Caco-2 (cell line): ENCODE results near the gene SGMS2. TPM values are rescaled to one million over a fixed set of nuclear protein-coding genes. Genes with fewer than 3 reads are reported as not detected.

Source experiments
- Bru-seq: library from RNA; stranded (reverse); fragments of 400-500 nt; gene quantifications from one replicate; lab custom pipeline; 2021; lab: Mats Ljungman, UMichigan
- BruChase-seq, 2 experiments: library from RNA; stranded (reverse); fragments of 400-500 nt; gene quantifications; one replicate each; lab custom pipeline; 2021; lab: Mats Ljungman, UMichigan
- BruUV-seq: library from RNA; stranded (reverse); fragments of 400-500 nt; replicated peaks from 2 replicates; lab custom pipeline; 2021; lab: Mats Ljungman, UMichigan
- CTCF ChIA-PET: fragments of 300-600 bp; sonication (Branson Sonifier 250); formaldehyde crosslinking; loops from one replicate; lab custom pipeline; 2022; ENCODE audit warnings: antibody characterized with exemption; lab: Charles Lee
- POLR2A ChIA-PET: fragments of 300-600 bp; sonication (Branson Sonifier 250); formaldehyde crosslinking; loops from one replicate; lab custom pipeline; 2022; ENCODE audit warnings: antibody characterized with exemption; lab: Charles Lee
- DNase-seq, 2 experiments: peaks; one replicate each; pipeline versions ENCODE4 v3.0.0 to v3.0.0-alpha.2; 2020 to 2022
- H3K27me3 ChIP-seq: replicated peaks from 2 replicates; pipeline ENCODE4 v1.6.0; 2011; ENCODE audit warnings: low read length; ENCODE audit not compliant: control insufficient read depth, insufficient read depth
- H3K36me3 ChIP-seq: 2 replicates; pipeline ENCODE4 v1.5.1; 2011; ENCODE audit warnings: low read length; ENCODE audit not compliant: control insufficient read depth, insufficient read depth
- H3K4me1 ChIP-seq: fragments of 250-450 bp; sonication (Bioruptor Pico); 2 replicates; pipeline ENCODE4 v1.5.1; 2020; ENCODE audit warnings: mild to moderate bottlenecking
- H3K4me3 ChIP-seq: 2 replicates; pipeline ENCODE4 v1.5.1; 2011; ENCODE audit warnings: low read depth, mild to moderate bottlenecking, control low read depth, low read length
- H3K9me3 ChIP-seq: fragments of 250-450 bp; sonication (Bioruptor Pico); 2 replicates; pipeline ENCODE4 v1.5.1; 2020; ENCODE audit warnings: mild to moderate bottlenecking, moderate library complexity
- H3K27ac Mint-ChIP-seq: one replicate; pipeline ENCODE4 v1.8.0; 2022; ENCODE audit warnings: mixed read lengths; ENCODE audit not compliant: unreplicated experiment
- H3K27me3 Mint-ChIP-seq: one replicate; pipeline ENCODE4 v1.8.0; 2022; ENCODE audit warnings: mixed read lengths; ENCODE audit not compliant: insufficient read depth, unreplicated experiment
- H3K36me3 Mint-ChIP-seq: one replicate; pipeline ENCODE4 v1.8.0; 2022; ENCODE audit warnings: mild to moderate bottlenecking, mixed read lengths; ENCODE audit not compliant: insufficient read depth, unreplicated experiment
- H3K4me1 Mint-ChIP-seq: one replicate; pipeline ENCODE4 v1.8.0; 2022; ENCODE audit warnings: low read depth, mixed read lengths; ENCODE audit not compliant: unreplicated experiment
- H3K4me3 Mint-ChIP-seq: one replicate; pipeline ENCODE4 v1.8.0; 2022; ENCODE audit warnings: mild to moderate bottlenecking, moderate library complexity, mixed read lengths; ENCODE audit not compliant: unreplicated experiment
- H3K9me3 Mint-ChIP-seq: one replicate; pipeline ENCODE4 v1.8.0; 2022; ENCODE audit warnings: mixed read lengths; ENCODE audit not compliant: unreplicated experiment
- intact Hi-C: fragments of 100-400 bp; cut with micrococcal nuclease; formaldehyde crosslinking; loops from one replicate; pipeline ENCODE4 v1.10.0; 2022; ENCODE audit not compliant: unreplicated experiment
- long read RNA-seq: library from polyadenylated mRNA; stranded (forward); transcript quantifications from one replicate; pipeline ENCODE4 v2.0.0, GENCODE V29; 2022
- total RNA-seq: library from RNA; stranded (reverse); gene quantifications from 2 replicates; pipeline ENCODE4 v1.2.3, GENCODE V29; 2022
- TF ChIP-seq, protein P1 (sequence below), 2 experiments: fragments of 200-600 bp in 1 of 2; IDR thresholded peaks; 1 replicate in 1 of 2; 2 replicates in 1 of 2; pipeline versions ENCODE4 v1.5.1 to v1.8.0; 2011 to 2022; ENCODE audit warnings: antibody characterized with exemption in 1 of 2, control low read depth in 1 of 2, inconsistent platforms in 1 of 2, low read depth in 1 of 2, low read length in 1 of 2, mild to moderate bottlenecking in 1 of 2, moderate library complexity in 1 of 2; ENCODE audit not compliant: insufficient read depth in 1 of 2, severe bottlenecking in 1 of 2, unreplicated experiment in 1 of 2

The SGMS2 gene
- total RNA-seq (3.4 and 5.6 TPM in 2 replicates), Bru-seq, nascent RNA (percentile 48 among the genes with signal in this experiment), BruChase-seq, experiment 1, labeled RNA remaining after a 2-hour chase (percentile 51 among the genes with signal in this experiment), BruChase-seq, experiment 2, labeled RNA remaining after a 6-hour chase (percentile 44 among the genes with signal in this experiment)
- long read RNA-seq, partial matches to known transcripts: 0 of 3 reads
- long read RNA-seq, other reads (novel, unspliced or antisense): 3 of 3 reads

DNA sequence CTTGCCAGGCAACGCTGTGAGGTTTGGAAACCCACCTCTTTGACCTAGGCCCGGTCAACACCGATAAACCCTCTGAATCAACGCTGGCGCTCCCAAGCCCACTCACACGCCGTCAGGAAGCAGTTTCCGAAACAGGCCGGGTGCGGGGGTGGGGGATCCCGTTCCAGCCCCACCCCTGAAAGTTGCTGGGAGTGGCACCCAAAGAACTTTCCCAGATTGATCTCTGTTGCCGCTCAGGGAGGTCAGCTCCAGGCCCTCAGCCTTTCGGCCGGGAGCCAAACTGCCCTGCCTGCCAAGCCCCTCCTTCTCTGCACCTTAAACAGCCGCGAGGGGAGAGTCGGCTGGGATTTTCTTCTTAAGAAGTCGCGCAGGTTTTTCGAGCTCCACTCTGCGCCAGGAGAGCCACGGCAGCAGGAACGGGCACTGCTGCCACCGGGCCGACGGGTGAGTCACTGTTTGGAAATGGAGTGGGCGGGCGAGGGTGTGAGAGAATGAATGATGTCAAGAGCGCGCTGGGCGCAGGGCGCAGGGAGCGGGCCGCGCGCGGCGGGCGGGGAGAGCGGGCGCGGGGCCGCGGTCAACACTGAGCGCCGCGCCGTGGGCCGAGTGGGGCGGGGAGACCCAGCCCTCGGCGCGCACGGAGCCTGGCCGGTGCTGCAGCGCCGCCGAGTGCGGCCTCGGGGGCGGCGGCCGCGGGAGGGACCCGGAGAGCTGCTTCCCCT, at the start of gene SGMS2:
TSS of gene SGMS2 (plus strand) at position 583 of the 722 bp plus-strand sequence. CDS start 70,622 bp downstream, outside the sequence.
- CTCF ChIA-PET: no interaction called here
- H3K9me3 Mint-ChIP-seq: no peaks in the 10 kb centered on the region
- TF ChIP-seq, protein P1, sequence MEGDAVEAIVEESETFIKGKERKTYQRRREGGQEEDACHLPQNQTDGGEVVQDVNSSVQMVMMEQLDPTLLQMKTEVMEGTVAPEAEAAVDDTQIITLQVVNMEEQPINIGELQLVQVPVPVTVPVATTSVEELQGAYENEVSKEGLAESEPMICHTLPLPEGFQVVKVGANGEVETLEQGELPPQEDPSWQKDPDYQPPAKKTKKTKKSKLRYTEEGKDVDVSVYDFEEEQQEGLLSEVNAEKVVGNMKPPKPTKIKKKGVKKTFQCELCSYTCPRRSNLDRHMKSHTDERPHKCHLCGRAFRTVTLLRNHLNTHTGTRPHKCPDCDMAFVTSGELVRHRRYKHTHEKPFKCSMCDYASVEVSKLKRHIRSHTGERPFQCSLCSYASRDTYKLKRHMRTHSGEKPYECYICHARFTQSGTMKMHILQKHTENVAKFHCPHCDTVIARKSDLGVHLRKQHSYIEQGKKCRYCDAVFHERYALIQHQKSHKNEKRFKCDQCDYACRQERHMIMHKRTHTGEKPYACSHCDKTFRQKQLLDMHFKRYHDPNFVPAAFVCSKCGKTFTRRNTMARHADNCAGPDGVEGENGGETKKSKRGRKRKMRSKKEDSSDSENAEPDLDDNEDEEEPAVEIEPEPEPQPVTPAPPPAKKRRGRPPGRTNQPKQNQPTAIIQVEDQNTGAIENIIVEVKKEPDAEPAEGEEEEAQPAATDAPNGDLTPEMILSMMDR (IDR thresholded peaks at IDR 0.05; ENCODE audit: insufficient read depth in 1 of 2, low read depth in 1 of 2, low read length in 1 of 2, severe bottlenecking in 1 of 2, unreplicated experiment in 1 of 2): no peak

DNA sequence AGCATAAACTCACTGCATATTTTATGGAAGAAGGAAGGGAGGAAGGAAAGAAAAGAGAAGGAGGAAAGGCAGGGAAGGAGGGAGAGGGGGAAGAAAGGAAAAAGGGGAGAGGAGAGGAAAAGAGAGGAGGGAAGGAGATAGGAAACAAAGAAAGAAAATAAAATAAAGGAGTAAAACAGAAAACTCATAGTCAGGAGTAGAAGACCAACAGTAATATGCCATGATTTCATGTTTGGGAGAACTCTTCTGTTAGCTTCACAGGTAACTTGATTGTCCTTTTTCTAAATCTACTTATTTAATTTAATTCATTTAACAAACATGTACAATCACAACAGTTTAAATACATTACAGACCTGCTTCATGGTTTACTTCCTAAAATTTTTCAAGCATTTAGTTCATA, 46.8 kb upstream of the SGMS2 start:
- Histone ChIP-seq H3K27me3 (no peaks in the 10 kb centered on the region), H3K4me3 (no peak overlapping the region), H3K9me3 (0 out of 2 replicates have a peak, but pooled peaks cover 4% of the 10 kb centered on the region), H3K4me1 (no peaks in the 10 kb centered on the region), H3K36me3 (no peaks in the 10 kb centered on the region)
- CTCF ChIA-PET: no interaction called here
- Mint-ChIP-seq H3K27ac (no peak overlapping the region), H3K4me1 (no peaks in the 10 kb centered on the region), H3K9me3 (peaks cover 10% of the 10 kb centered on the region), H3K36me3 (no peaks in the 10 kb centered on the region), H3K4me3 (no peak overlapping the region), H3K27me3 (peaks cover 3% of the 10 kb centered on the region)
- DNase-seq: no peak
- TF ChIP-seq, protein P1 (IDR thresholded peaks at IDR 0.05; ENCODE audit: insufficient read depth in 1 of 2, low read depth in 1 of 2, low read length in 1 of 2, severe bottlenecking in 1 of 2, unreplicated experiment in 1 of 2): no peak
- intact Hi-C loops: no loop called here
- no TSS peak for BruUV-seq
- POLR2A ChIA-PET: no interaction called here

More for the DNA sequence above, at the start of gene SGMS2:
- intact Hi-C loops: loop anchor here (2.0 to 10.0 kb wide), 2 partner anchors 64 to 90 kb away; no protein-coding TSS in a partner anchor
- no TSS peak for BruUV-seq
- Histone ChIP-seq H3K27me3 (no peaks in the 10 kb centered on the region), H3K4me3 (peak within 1 kb of the TSS; percentile 53), H3K36me3 (no peaks in the 10 kb centered on the region), H3K9me3 (no peaks in the 10 kb centered on the region), H3K4me1 (no peaks in the 10 kb centered on the region; the same call in 1 of the 2 replicates)
- peaks cover 13% of the 10 kb centered on the region for H3K4me1 Mint-ChIP-seq
- peak; percentile 74 to 78 for DNase-seq
- H3K36me3 Mint-ChIP-seq: peaks cover 5% of the 10 kb centered on the region
- POLR2A ChIA-PET: no interaction called here
- peaks cover 3% of the 10 kb centered on the region for H3K27me3 Mint-ChIP-seq
- peak within 1 kb of the TSS; percentile 93 for H3K27ac Mint-ChIP-seq
- H3K4me3 Mint-ChIP-seq: peak within 1 kb of the TSS; percentile 96

- no peak overlapping the region for H3K4me3 ChIP-seq
- H3K9me3 ChIP-seq: 0 out of 2 replicates have a peak, but pooled peaks cover 4% of the 10 kb centered on the region
- Mint-ChIP-seq H3K4me1 (no peaks in the 10 kb centered on the region), H3K4me3 (no peak overlapping the region), H3K27ac (no peak overlapping the region), H3K36me3 (no peaks in the 10 kb centered on the region), H3K27me3 (peaks cover 3% of the 10 kb centered on the region), H3K9me3 (peaks cover 9% of the 10 kb centered on the region)
- H3K4me1 ChIP-seq: no peaks in the 10 kb centered on the region
- no TSS peak for BruUV-seq
- intact Hi-C loops: no loop called here
- H3K36me3 ChIP-seq: no peaks in the 10 kb centered on the region
- no peak for DNase-seq
- no peaks in the 10 kb centered on the region for H3K27me3 ChIP-seq
- TF ChIP-seq, protein P1 (IDR thresholded peaks at IDR 0.05; ENCODE audit: insufficient read depth in 1 of 2, low read depth in 1 of 2, low read length in 1 of 2, severe bottlenecking in 1 of 2, unreplicated experiment in 1 of 2): no peak
- CTCF ChIA-PET: no interaction called here
- POLR2A ChIA-PET: no interaction called here
Measured at GRCh38 chr4:107778784-107779530, 45.8 kb upstream of the SGMS2 start.
